IPS DF 19.7 (cell line): ENCODE results near the gene AMACR.

Experiments
- DNase-seq: peaks from one replicate; pipeline ENCODE4 v3.0.0-alpha.2; 2013; ENCODE audit warnings: low read depth, low spot score

AMACR gene

GRCh38 chr5:34007621-34008600 lies at the start of gene AMACR:
AMACR (minus strand) TSS chr5:34008050; CDS start chr5:34008019, 31 bp downstream.
- peak; percentile 47 for DNase-seq

GRCh38 chr5:34057569-34057968 lies 49.7 kb upstream of the AMACR start:
- DNase-seq: no peak

- no peak for DNase-seq
These were observed 49.3 kb upstream of the AMACR start for GRCh38 chr5:34057118-34057517.

GRCh38 chr5:34055667-34056066 lies 47.8 kb upstream of the AMACR start:
- DNase-seq: no peak

GRCh38 chr5:34054400-34054729 lies 46.5 kb upstream of the AMACR start:
- DNase-seq: no peak

GRCh38 chr5:34053571-34054399 lies 45.9 kb upstream of the AMACR start:
- no peak for DNase-seq

- DNase-seq: no peak
These were observed 45.3 kb upstream of the AMACR start for GRCh38 chr5:34053133-34053532.

GRCh38 chr5:34051374-34051980 lies 43.6 kb upstream of the AMACR start:
- DNase-seq: no peak

- no peak for DNase-seq
These were observed 40.1 kb upstream of the AMACR start for GRCh38 chr5:34047774-34048572.

GRCh38 chr5:34047143-34047542 lies 39.3 kb upstream of the AMACR start:
- no peak for DNase-seq

GRCh38 chr5:34045996-34046395 lies 38.1 kb upstream of the AMACR start:
- no peak for DNase-seq

GRCh38 chr5:34045023-34045422 lies 37.2 kb upstream of the AMACR start:
- DNase-seq: no peak

- no peak for DNase-seq
These were observed 35.4 kb upstream of the AMACR start, which contains the start of gene C1QTNF3 for GRCh38 chr5:34043099-34043876. C1QTNF3 (minus strand) TSS chr5:34043213; CDS start chr5:34043125, 88 bp downstream.

- no peak for DNase-seq
These were observed 34.5 kb upstream of the AMACR start for GRCh38 chr5:34042321-34042720.

- no peak for DNase-seq
These were observed 33.6 kb upstream of the AMACR start for GRCh38 chr5:34041247-34041972.

GRCh38 chr5:34040472-34040871 lies 32.6 kb upstream of the AMACR start:
- DNase-seq: no peak

GRCh38 chr5:34039398-34040157 lies 31.7 kb upstream of the AMACR start:
- no peak for DNase-seq

GRCh38 chr5:34038838-34039237 lies 31.0 kb upstream of the AMACR start:
- DNase-seq: no peak

- no peak for DNase-seq
These were observed 30.5 kb upstream of the AMACR start for GRCh38 chr5:34038390-34038789.
